Dermis lymphatic vessel endothelial cell (primary cell): Measurements from ENCODE around the gene GSX2. TPM values are rescaled to one million over a fixed set of nuclear protein-coding genes. Genes with fewer than 3 reads are reported as not detected.

Experiments
- total RNA-seq: library from RNA; depleted of rRNA; stranded (reverse); fragments of >200 nt; gene quantifications from 2 replicates; pipeline ENCODE4 v1.2.1, GENCODE V29; 2014

Gene GSX2
- not detected in 2 replicates for total RNA-seq

GRCh38 chr4:54099748-54100574 lies at the start of gene GSX2:
Gene GSX2 (plus strand): TSS chr4:54100163. CDS start chr4:54100345, 182 bp downstream.

GRCh38 chr4:54064317-54065111 lies 35.4 kb upstream of the GSX2 start, which contains the start of gene CHIC2:
Gene CHIC2 (minus strand): TSS chr4:54064605. CDS start chr4:54064300, 305 bp downstream.

Other genes starting within 250 kb of the GSX2 start
- 53.3 and 76.0 TPM in 2 replicates for gene CHIC2, start 35.6 kb upstream of the GSX2 start, total RNA-seq
- 0.26 and 1.1 TPM in 2 replicates for gene PDGFRA, start 129.1 kb downstream of the GSX2 start, total RNA-seq